Cardiac fibroblast (primary cell): ENCODE measurements around the gene ST6GALNAC2.

Source experiments
- DNase-seq, 2 donors: peaks; one replicate each; pipeline versions ENCODE4 v3.0.0 to v3.0.0-alpha.2; 2010; ENCODE audit warnings: low read depth in 2 of 2
- H3K4me3 ChIP-seq, 2 donors: replicated peaks in 1 of 2; 1 replicate in 1 of 2; 2 replicates in 1 of 2; pipeline ENCODE4 v1.5.1; 2011; ENCODE audit warnings: low read depth in 2 of 2, low read length in 2 of 2, mild to moderate bottlenecking in 2 of 2, moderate library complexity in 1 of 2
- TF ChIP-seq, protein P1 (sequence below): IDR thresholded peaks from one replicate; pipeline ENCODE4 v1.5.1; 2011; ENCODE audit warnings: low read depth, mild to moderate bottlenecking, low read length, inconsistent platforms

ST6GALNAC2 gene

DNA sequence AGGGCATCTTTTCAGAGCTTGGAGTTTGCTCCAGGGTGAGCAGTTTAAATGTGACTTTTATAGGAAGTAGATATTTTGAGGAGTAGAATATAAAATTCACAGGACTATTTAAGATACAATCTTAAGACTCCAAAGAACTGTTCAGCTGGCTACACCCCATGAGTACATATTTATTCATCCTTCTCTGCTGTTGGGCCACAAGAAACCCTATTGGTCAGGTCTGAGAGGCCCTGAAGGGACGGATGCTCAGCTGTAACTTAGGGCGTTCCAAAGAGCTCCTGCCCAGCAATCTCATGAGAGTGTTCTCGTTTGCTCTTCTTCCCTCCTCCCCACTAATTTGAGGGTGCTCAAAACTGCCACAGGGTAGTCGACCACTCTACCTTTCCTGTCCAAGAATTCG lies 7.3 kb downstream of the ST6GALNAC2 start:
- TF ChIP-seq, protein P1, sequence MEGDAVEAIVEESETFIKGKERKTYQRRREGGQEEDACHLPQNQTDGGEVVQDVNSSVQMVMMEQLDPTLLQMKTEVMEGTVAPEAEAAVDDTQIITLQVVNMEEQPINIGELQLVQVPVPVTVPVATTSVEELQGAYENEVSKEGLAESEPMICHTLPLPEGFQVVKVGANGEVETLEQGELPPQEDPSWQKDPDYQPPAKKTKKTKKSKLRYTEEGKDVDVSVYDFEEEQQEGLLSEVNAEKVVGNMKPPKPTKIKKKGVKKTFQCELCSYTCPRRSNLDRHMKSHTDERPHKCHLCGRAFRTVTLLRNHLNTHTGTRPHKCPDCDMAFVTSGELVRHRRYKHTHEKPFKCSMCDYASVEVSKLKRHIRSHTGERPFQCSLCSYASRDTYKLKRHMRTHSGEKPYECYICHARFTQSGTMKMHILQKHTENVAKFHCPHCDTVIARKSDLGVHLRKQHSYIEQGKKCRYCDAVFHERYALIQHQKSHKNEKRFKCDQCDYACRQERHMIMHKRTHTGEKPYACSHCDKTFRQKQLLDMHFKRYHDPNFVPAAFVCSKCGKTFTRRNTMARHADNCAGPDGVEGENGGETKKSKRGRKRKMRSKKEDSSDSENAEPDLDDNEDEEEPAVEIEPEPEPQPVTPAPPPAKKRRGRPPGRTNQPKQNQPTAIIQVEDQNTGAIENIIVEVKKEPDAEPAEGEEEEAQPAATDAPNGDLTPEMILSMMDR: no peak
- peak in 1 of 2 donors; percentile 43 for DNase-seq
- no peak overlapping the region for H3K4me3 ChIP-seq

DNA sequence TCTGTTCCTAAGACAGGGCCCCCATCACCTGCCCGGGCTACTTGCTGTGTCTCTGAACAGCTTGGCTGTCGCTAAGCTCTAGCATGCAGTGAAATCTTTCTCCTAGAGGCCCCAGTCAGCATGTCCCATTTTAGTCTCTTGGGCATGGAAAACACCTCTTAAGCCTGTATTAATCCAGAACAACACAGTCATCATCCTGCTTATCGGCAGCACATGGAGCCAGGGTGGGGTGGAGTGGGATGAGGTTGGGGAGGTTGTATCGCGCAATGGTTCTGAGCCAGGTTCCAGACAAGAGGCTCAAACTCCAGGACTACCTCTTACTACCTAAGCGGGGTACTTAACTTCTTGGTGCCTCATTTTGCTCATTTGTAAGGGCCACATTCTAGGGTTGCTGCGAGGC lies 7.8 kb downstream of the ST6GALNAC2 start:
- TF ChIP-seq, protein P1: no peak
- H3K4me3 ChIP-seq: no peak overlapping the region
- DNase-seq: no peak

DNA sequence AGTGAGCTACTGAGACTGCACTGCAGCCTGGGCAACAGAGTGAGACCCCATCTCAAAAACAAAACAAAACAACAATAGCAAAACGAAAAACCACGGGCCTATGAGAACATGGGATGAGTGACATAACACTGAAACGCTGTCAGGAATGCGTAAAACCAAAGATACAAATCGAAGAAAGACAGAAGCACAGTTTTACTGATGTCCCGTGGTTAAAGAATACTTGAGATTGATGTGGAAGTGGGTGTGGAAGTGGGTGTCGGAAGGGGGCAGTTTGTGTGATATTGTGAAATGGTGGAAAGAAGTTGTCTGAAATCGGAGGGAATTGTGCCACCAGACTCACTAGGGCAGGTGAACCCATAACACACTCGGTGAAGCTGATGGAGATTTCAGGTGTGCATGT lies 9.5 kb downstream of the ST6GALNAC2 start:
- DNase-seq: no peak
- no peak overlapping the region for H3K4me3 ChIP-seq
- TF ChIP-seq, protein P1: no peak

DNA sequence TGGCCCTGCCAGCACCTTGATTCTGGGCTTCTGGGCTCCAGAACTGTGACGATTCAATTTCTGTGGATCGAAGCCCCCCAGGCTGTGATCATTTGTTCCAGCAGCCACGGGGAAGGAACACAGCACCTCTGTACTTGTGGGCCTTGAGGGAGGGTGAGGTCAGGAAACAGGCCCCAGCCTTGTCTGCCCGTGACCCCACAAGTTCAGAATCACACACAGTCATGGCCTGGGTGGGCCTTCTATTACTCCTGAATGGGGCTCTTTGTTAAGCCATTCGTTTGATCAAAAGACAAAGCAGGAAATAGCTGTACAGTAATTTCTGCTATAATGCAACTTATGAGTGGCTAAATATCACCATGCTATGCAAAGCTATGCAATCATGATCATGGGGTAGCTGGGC lies 10.1 kb downstream of the ST6GALNAC2 start:
- no peak for DNase-seq
- TF ChIP-seq, protein P1: no peak
- H3K4me3 ChIP-seq: no peak overlapping the region

DNA sequence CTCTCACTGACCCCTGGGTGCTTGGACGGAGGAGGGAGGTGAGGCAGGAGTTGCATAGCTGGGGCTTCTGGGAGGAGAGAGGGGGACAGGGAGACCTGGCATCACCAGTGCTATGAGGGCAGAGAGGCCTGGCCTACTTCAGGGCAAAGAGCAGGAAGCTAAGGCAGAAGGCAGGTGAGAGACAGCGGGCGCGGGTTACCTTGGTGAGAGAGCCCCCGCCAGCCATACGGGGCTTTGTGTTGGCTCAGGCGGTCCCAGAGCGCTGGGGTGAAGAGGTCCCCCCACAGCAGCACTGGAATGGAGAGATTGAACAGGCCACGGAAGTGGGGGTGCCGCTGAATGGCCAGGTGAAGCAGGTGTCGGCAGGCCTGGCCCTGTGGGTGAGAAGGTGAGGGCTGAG lies 11.5 kb downstream of the ST6GALNAC2 start:
- no peak for DNase-seq
- TF ChIP-seq, protein P1: no peak
- H3K4me3 ChIP-seq: no peak overlapping the region

DNA sequence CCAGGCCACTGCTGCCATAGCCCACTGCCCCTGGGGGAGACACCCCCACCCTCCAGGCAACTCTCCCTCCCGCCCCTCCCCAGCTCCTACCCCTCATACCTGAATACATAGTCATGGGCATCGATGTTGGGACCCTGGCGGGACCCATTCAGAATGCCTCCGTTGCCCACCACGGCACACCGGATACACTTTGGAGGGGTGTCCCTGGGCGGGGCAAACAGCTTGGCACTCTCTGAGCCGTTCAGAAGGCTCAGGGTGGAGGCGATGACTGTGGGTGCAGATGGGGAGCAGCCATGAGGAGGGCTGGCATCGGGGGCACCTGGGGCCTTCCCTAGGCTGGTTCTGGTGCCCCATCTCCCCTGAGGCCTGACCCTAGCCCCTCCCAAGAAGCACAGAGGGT lies 12.6 kb downstream of the ST6GALNAC2 start:
- no peak for DNase-seq
- TF ChIP-seq, protein P1: no peak
- H3K4me3 ChIP-seq: no peak overlapping the region

DNA sequence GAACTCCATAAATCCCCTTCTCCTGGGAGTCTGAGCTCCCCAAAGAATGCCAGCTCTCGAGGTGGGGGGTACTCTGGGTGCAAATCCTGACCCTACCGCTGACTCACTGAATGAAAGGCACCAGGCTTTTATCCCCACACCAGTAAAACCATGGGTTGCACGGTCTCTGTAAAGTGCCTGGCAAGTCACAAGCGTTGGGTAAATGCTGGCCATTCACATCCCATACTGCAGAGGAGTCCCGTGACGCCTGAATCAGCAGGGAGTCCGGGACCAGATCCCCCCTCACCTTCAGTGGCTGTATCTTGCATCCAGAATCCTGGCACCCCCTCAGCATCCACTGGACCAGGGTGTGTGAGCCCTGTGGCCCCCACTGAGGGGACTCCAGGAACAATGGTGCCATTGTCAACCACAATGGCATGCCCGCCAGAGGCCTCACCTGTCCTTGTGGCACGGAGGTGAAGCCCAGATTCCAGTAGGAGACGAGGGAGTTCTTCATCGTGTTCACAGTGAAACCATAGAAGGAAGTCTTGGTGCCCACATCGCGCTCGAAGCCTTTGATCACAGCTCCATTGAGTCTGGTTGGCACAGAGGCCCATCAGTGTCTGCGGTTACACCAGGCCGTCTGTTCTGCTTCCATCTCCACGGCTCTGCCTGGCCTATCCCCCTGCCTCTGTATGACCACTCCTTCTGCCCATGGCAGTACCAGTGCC lies 13.3 kb downstream of the ST6GALNAC2 start:
- no peak overlapping the region for H3K4me3 ChIP-seq
- DNase-seq: no peak
- TF ChIP-seq, protein P1: no peak
